ENCODE data around the gene TPK1. TPM values are rescaled to one million over a fixed set of nuclear protein-coding genes. Genes with fewer than 3 reads are reported as not detected.

Gene TPK1
- total and polyA plus RNA-seq, 2 of the 4 experiments (the other 2 are of a cell fraction): 0.38 to 1.8 TPM

- H2AFZ ChIP-seq (replicated peaks; ENCODE audit: low read length, poor library complexity): no peak overlapping the region
- intact Hi-C loops (cut with micrococcal nuclease): no loop called here
- H3K9me3 ChIP-seq (ENCODE audit: control insufficient read depth, insufficient read depth, low read length): no peaks in the 10 kb centered on the region; the same call in 1 of the 2 replicates
- H3K27ac ChIP-seq (ENCODE audit: insufficient read depth, low read length): no peak overlapping the region
- no TSS peak for BruUV-seq (replicated peaks)
- TF ChIP-seq MXI1 (IDR thresholded peaks at IDR 0.05; ENCODE audit: borderline replicate concordance, low read depth, low read length): no peak
- TF ChIP-seq ELK1 (IDR thresholded peaks at IDR 0.05; ENCODE audit: borderline replicate concordance, low read depth, low read length): no peak
- TF ChIP-seq SMC3 (IDR thresholded peaks at IDR 0.05; ENCODE audit: low read depth, low read length): no peak
- TF ChIP-seq CEBPB (IDR thresholded peaks at IDR 0.05; ENCODE audit: low read depth, low read length): no peak
- no peak for TF ChIP-seq POLR2A (IDR thresholded peaks at IDR 0.05; ENCODE audit: low read depth, low read length)
- no peak for TF ChIP-seq FOS (IDR thresholded peaks at IDR 0.05; ENCODE audit: low read depth, low read length)
- no peak for TF ChIP-seq MAZ (IDR thresholded peaks at IDR 0.05; ENCODE audit: borderline replicate concordance, low read depth, low read length)
- TF ChIP-seq NFE2L2 (IDR thresholded peaks at IDR 0.05; ENCODE audit: low read depth, low read length): no peak
- TF ChIP-seq CTCF (conservative IDR thresholded peaks at IDR 0.05; ENCODE audit: low read depth, low read length): no peak
- TF ChIP-seq RFX5 (IDR thresholded peaks at IDR 0.05; ENCODE audit: low read depth, low read length): no peak
- TF ChIP-seq CHD1 (IDR thresholded peaks at IDR 0.05; ENCODE audit: low read depth, low read length): no peak
- no peak for TF ChIP-seq RAD21 (IDR thresholded peaks at IDR 0.05; ENCODE audit: low read length)
- TF ChIP-seq RCOR1 (IDR thresholded peaks at IDR 0.05; ENCODE audit: insufficient replicate concordance, low read length): no peak
- no peak for TF ChIP-seq MAFK (IDR thresholded peaks at IDR 0.05; ENCODE audit: low read depth, low read length)
- no peak for TF ChIP-seq BHLHE40 (IDR thresholded peaks at IDR 0.05; ENCODE audit: low read depth, low read length)
- TF ChIP-seq USF2 (IDR thresholded peaks at IDR 0.05; ENCODE audit: low read depth, low read length): no peak
- dilution Hi-C loops (cut with HindIII; ENCODE audit: low sequenced_read_pairs, unreplicated experiment): no loop called here
- ChIA-PET CTCF (no interaction called here), POLR2A (ENCODE audit: unreplicated experiment) (no interaction called here)
- H3K4me1 ChIP-seq (ENCODE audit: control insufficient read depth, insufficient read depth, low read length): no peaks in the 10 kb centered on the region
- no peak overlapping the region for H4K8ac ChIP-seq (ENCODE audit: low read depth in 2 of 2, low read length in 2 of 2)
- no peak overlapping the region for H2BK20ac ChIP-seq (ENCODE audit: low read depth, low read length)
- no peak overlapping the region for H3K4me3 ChIP-seq (ENCODE audit: insufficient read depth, low read depth, low read length)
- no peak overlapping the region for H3K9ac ChIP-seq (ENCODE audit: low read depth, low read length)
- no peak overlapping the region for H3K18ac ChIP-seq (ENCODE audit: low read depth, low read length)
- no peak overlapping the region for H3K4ac ChIP-seq (ENCODE audit: low read depth, low read length)
- no peak for ATAC-seq (ENCODE audit: low read depth)
- in situ Hi-C loops (cut with MboI; ENCODE audit: low sequenced_read_pairs): no loop called here
- H2AK9ac ChIP-seq (replicated peaks; ENCODE audit: low read depth, low read length, poor library complexity): no peak overlapping the region
- H2BK15ac ChIP-seq (ENCODE audit: low read depth, low read length): no peak overlapping the region
- H2BK120ac ChIP-seq (ENCODE audit: low read depth, low read length): no peak overlapping the region
- H3K4me2 ChIP-seq (ENCODE audit: low read depth, low read length): no peak overlapping the region
- no peak for DNase-seq
- H3K27me3 ChIP-seq (ENCODE audit: control insufficient read depth, insufficient read depth, low read length): no peaks in the 10 kb centered on the region
- H3K23ac ChIP-seq (ENCODE audit: low read depth, low read length): no peak overlapping the region
- H3K36me3 ChIP-seq (ENCODE audit: control insufficient read depth, insufficient read depth, low read length): no peaks in the 10 kb centered on the region
- H3K56ac ChIP-seq (ENCODE audit: extremely low read depth, insufficient read depth, low read length): no peak overlapping the region
- WGBS, 2 experiments (ENCODE audit: extremely low coverage in 2 of 2, insufficient read length in 1 of 2): no CpG with 5 or more reads among the region's 2 CpGs
- no peaks in the 10 kb centered on the region for H4K20me1 ChIP-seq (ENCODE audit: insufficient read depth, low read length)
- H3K79me1 ChIP-seq (ENCODE audit: low read depth in 1 of 2, low read length in 2 of 2): no peaks in the 10 kb centered on the region
- no peak overlapping the region for H4K5ac ChIP-seq (ENCODE audit: low read depth, low read length)
- H4K91ac ChIP-seq (ENCODE audit: insufficient read depth, low read depth, low read length): no peak overlapping the region
- no peaks in the 10 kb centered on the region for H3K9me1 ChIP-seq (ENCODE audit: insufficient read depth, low read length)
- no peak overlapping the region for H3K14ac ChIP-seq (replicated peaks; ENCODE audit: low read depth, low read length)
- H2BK5ac ChIP-seq (ENCODE audit: low read depth, low read length, poor library complexity, severe bottlenecking): no peak overlapping the region
- H2AK5ac ChIP-seq (ENCODE audit: low read depth, low read length): no peak overlapping the region
Observed at GRCh38 chr7:144771174-144771573, 64.7 kb downstream of the TPK1 start.
